Measurements from ENCODE around the gene GHRH. TPM values are rescaled to one million over a fixed set of nuclear protein-coding genes. Genes with fewer than 3 reads are reported as not detected.

GHRH gene
- total RNA-seq, 1 experiment from 2014 or later = not detected

DNA sequence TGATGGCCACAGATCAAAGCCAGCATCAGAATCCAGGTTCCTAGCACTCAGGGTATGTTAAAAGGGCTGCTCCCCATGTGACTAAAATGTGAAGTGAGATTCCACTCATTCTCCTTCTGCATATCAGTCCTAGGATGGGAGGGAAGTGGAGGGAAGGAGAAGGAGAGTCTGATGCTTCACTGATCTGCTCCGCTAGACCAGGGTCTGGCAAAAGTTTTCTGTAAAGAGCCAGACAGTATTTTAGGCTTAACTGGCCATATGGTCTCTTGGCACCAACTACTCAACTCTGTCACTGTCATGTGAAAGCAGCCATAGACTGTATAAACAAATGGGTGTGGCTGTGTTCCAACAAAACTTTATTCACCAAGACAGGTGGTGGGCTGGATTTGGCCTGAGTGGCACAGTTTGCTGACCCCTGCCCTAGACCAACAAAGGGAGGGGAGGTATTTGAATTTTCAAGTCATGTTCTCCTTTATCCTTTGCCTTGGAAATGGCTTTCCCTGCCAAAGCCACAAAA lies 22.6 kb downstream of the GHRH start:
- RAD21 ChIA-PET (ENCODE audit: low non-redundant PET in 1 of 2, low total read pairs in 2 of 2, uncharacterized antibody in 2 of 2, unreplicated experiment in 2 of 2) = no interaction called here
- ATAC-seq (no peak), DNase-seq (ENCODE audit: low read depth, low spot score) (no peak)
- Histone ChIP-seq H3K4me2 (ENCODE audit: low read length) (no peak overlapping the region), H4K20me1 (ENCODE audit: insufficient read depth) (no peaks in the 10 kb centered on the region), H3K36me3 (ENCODE audit: control insufficient read depth in 1 of 2, insufficient read depth in 2 of 2, low read length in 2 of 2) (peaks cover 65 to 67% of the 10 kb centered on the region in 2 experiments; a peak in 3 of 4 replicates), H3K27ac (ENCODE audit: low read depth, low read length) (no peak overlapping the region), H3K9me2 (ENCODE audit: insufficient read depth) (no peaks in the 10 kb centered on the region), H3K4me3 (replicated peaks in 1 of 2; ENCODE audit: low read depth in 1 of 2, low read length in 2 of 2) (no peak overlapping the region), H3K79me2 (ENCODE audit: insufficient read depth, low read length) (no peaks in the 10 kb centered on the region), H3K4me1 (ENCODE audit: control insufficient read depth in 1 of 2, insufficient read depth in 2 of 2, low read length in 2 of 2) (no peaks in the 10 kb centered on the region), H2AFZ (ENCODE audit: low read depth, low read length, poor library complexity, severe bottlenecking) (no peak overlapping the region), H3K27me3 (ENCODE audit: insufficient read depth, low read length) (no peaks in the 10 kb centered on the region), H3K9me3 (ENCODE audit: control insufficient read depth in 1 of 2, insufficient read depth in 1 of 2, low read depth in 1 of 2, low read length in 2 of 2) (no peaks in the 10 kb centered on the region), H3K9ac (ENCODE audit: low read length) (no peak overlapping the region)
- POLR2A ChIA-PET = no interaction called here
- BruUV-seq (replicated peaks) = no TSS peak
- CTCF ChIA-PET = no interaction called here
- TF ChIP-seq SP1 (IDR thresholded peaks at IDR 0.05; ENCODE audit: low read depth) (no peak), ZNF274 (IDR thresholded peaks at IDR 0.05; ENCODE audit: low read depth, low read length) (no peak), EGR1 (IDR thresholded peaks at IDR 0.05; ENCODE audit: low read depth) (no peak), POLR2A (IDR thresholded peaks at IDR 0.05; ENCODE audit: borderline replicate concordance, extremely low read depth, insufficient read depth, insufficient read length) (no peak), ELF1 (IDR thresholded peaks at IDR 0.05; ENCODE audit: borderline replicate concordance, low read depth) (no peak), CBX3 (IDR thresholded peaks at IDR 0.05; ENCODE audit: low read depth) (no peak), JUND (IDR thresholded peaks at IDR 0.05) (no peak), RAD21 (IDR thresholded peaks at IDR 0.05; ENCODE audit: low read depth) (no peak), EZH2phosphoT487 (IDR thresholded peaks at IDR 0.05; ENCODE audit: borderline replicate concordance) (no peak), SRF (IDR thresholded peaks at IDR 0.05; ENCODE audit: low read depth) (no peak), SIN3A (IDR thresholded peaks at IDR 0.05; ENCODE audit: low read depth) (no peak), POLR2AphosphoS5 (IDR thresholded peaks at IDR 0.05; ENCODE audit: low read depth, low read length) (no peak)
- TF ChIP-seq, protein P1, sequence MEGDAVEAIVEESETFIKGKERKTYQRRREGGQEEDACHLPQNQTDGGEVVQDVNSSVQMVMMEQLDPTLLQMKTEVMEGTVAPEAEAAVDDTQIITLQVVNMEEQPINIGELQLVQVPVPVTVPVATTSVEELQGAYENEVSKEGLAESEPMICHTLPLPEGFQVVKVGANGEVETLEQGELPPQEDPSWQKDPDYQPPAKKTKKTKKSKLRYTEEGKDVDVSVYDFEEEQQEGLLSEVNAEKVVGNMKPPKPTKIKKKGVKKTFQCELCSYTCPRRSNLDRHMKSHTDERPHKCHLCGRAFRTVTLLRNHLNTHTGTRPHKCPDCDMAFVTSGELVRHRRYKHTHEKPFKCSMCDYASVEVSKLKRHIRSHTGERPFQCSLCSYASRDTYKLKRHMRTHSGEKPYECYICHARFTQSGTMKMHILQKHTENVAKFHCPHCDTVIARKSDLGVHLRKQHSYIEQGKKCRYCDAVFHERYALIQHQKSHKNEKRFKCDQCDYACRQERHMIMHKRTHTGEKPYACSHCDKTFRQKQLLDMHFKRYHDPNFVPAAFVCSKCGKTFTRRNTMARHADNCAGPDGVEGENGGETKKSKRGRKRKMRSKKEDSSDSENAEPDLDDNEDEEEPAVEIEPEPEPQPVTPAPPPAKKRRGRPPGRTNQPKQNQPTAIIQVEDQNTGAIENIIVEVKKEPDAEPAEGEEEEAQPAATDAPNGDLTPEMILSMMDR (IDR thresholded peaks at IDR 0.05 in 2 of 3, conservative IDR thresholded peaks at IDR 0.05 in 1 of 3; ENCODE audit: borderline replicate concordance in 1 of 3, insufficient read depth in 1 of 3, low read depth in 2 of 3, low read length in 2 of 3) = no peak
- TF ChIP-seq, protein P2, sequence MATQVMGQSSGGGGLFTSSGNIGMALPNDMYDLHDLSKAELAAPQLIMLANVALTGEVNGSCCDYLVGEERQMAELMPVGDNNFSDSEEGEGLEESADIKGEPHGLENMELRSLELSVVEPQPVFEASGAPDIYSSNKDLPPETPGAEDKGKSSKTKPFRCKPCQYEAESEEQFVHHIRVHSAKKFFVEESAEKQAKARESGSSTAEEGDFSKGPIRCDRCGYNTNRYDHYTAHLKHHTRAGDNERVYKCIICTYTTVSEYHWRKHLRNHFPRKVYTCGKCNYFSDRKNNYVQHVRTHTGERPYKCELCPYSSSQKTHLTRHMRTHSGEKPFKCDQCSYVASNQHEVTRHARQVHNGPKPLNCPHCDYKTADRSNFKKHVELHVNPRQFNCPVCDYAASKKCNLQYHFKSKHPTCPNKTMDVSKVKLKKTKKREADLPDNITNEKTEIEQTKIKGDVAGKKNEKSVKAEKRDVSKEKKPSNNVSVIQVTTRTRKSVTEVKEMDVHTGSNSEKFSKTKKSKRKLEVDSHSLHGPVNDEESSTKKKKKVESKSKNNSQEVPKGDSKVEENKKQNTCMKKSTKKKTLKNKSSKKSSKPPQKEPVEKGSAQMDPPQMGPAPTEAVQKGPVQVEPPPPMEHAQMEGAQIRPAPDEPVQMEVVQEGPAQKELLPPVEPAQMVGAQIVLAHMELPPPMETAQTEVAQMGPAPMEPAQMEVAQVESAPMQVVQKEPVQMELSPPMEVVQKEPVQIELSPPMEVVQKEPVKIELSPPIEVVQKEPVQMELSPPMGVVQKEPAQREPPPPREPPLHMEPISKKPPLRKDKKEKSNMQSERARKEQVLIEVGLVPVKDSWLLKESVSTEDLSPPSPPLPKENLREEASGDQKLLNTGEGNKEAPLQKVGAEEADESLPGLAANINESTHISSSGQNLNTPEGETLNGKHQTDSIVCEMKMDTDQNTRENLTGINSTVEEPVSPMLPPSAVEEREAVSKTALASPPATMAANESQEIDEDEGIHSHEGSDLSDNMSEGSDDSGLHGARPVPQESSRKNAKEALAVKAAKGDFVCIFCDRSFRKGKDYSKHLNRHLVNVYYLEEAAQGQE (IDR thresholded peaks at IDR 0.05; ENCODE audit: low read depth) = no peak
- TF ChIP-seq, protein P3, sequence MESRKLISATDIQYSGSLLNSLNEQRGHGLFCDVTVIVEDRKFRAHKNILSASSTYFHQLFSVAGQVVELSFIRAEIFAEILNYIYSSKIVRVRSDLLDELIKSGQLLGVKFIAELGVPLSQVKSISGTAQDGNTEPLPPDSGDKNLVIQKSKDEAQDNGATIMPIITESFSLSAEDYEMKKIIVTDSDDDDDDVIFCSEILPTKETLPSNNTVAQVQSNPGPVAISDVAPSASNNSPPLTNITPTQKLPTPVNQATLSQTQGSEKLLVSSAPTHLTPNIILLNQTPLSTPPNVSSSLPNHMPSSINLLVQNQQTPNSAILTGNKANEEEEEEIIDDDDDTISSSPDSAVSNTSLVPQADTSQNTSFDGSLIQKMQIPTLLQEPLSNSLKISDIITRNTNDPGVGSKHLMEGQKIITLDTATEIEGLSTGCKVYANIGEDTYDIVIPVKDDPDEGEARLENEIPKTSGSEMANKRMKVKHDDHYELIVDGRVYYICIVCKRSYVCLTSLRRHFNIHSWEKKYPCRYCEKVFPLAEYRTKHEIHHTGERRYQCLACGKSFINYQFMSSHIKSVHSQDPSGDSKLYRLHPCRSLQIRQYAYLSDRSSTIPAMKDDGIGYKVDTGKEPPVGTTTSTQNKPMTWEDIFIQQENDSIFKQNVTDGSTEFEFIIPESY (IDR thresholded peaks at IDR 0.05; ENCODE audit: extremely low read depth, insufficient replicate concordance, low read length) = no peak
- intact Hi-C loops (cut with micrococcal nuclease) = no loop called here

Measured in HCT116 (cell line).